Chondrocyte (in vitro differentiated cells): ENCODE measurements around the gene PLCH1. TPM values are rescaled to one million over a fixed set of nuclear protein-coding genes. Genes with fewer than 3 reads are reported as not detected.

Experiments used
- DNase-seq: peaks from one replicate; pipeline ENCODE4 v3.0.0; 2021; ENCODE audit warnings: mixed read lengths, low spot score
- H3K27ac Mint-ChIP-seq: one replicate; pipeline ENCODE4 v1.8.0; 2021; ENCODE audit warnings: mild to moderate bottlenecking, moderate library complexity, mixed read lengths; ENCODE audit not compliant: unreplicated experiment
- H3K27me3 Mint-ChIP-seq: 2 replicates; pipeline ENCODE4 v1.8.0; 2021; ENCODE audit warnings: low read depth, mixed read lengths
- H3K36me3 Mint-ChIP-seq: 2 replicates; pipeline ENCODE4 v1.8.0; 2021; ENCODE audit warnings: low read depth, mixed read lengths
- H3K4me1 Mint-ChIP-seq: 2 replicates; pipeline ENCODE4 v1.8.0; 2021; ENCODE audit warnings: low read depth, mild to moderate bottlenecking, mixed read lengths
- H3K4me3 Mint-ChIP-seq: one replicate; pipeline ENCODE4 v1.8.0; 2021; ENCODE audit warnings: mild to moderate bottlenecking, moderate library complexity, mixed read lengths; ENCODE audit not compliant: unreplicated experiment
- H3K9me3 Mint-ChIP-seq: 2 replicates; pipeline ENCODE4 v1.8.0; 2021; ENCODE audit warnings: low read depth, mixed read lengths
- total RNA-seq: library from RNA; stranded (reverse); gene quantifications from 3 replicates; pipeline ENCODE4 v1.2.1, GENCODE V29; 2021
- TF ChIP-seq, protein P1 (sequence below): fragments of 200-600 bp; sonication (generic); IDR thresholded peaks from 2 replicates; pipeline ENCODE4 v1.5.0; 2021; ENCODE audit warnings: antibody characterized with exemption, mild to moderate bottlenecking, moderate library complexity

Gene PLCH1
- total RNA-seq, 1 donor from 2014 or later: 0.17 TPM

DNA sequence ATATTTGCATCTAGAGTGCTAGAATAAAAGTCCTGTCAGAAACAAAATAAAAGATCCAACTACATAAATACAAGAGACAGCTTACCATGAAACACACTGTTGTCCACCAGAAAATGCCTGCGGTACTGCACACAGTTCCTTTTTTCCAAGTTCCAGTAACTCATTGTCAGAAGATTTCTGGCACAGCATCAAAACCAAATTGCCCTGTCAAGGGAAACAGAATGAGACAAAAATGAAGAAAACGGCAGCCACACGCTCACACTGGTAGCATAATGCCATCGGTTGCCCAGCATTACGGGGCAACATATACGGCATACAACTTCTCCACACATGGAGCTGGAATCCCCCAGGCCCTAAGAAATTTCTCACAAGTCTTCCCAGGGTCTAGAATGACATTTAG lies 40.8 kb downstream of the PLCH1 start:
- DNase-seq: no peak
- Mint-ChIP-seq H3K4me1 (peaks cover 3% of the 10 kb centered on the region), H3K27me3 (no peaks in the 10 kb centered on the region), H3K36me3 (no peaks in the 10 kb centered on the region), H3K4me3 (no peak overlapping the region), H3K27ac (no peak overlapping the region), H3K9me3 (no peaks in the 10 kb centered on the region)
- TF ChIP-seq, protein P1, sequence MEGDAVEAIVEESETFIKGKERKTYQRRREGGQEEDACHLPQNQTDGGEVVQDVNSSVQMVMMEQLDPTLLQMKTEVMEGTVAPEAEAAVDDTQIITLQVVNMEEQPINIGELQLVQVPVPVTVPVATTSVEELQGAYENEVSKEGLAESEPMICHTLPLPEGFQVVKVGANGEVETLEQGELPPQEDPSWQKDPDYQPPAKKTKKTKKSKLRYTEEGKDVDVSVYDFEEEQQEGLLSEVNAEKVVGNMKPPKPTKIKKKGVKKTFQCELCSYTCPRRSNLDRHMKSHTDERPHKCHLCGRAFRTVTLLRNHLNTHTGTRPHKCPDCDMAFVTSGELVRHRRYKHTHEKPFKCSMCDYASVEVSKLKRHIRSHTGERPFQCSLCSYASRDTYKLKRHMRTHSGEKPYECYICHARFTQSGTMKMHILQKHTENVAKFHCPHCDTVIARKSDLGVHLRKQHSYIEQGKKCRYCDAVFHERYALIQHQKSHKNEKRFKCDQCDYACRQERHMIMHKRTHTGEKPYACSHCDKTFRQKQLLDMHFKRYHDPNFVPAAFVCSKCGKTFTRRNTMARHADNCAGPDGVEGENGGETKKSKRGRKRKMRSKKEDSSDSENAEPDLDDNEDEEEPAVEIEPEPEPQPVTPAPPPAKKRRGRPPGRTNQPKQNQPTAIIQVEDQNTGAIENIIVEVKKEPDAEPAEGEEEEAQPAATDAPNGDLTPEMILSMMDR: no peak

DNA sequence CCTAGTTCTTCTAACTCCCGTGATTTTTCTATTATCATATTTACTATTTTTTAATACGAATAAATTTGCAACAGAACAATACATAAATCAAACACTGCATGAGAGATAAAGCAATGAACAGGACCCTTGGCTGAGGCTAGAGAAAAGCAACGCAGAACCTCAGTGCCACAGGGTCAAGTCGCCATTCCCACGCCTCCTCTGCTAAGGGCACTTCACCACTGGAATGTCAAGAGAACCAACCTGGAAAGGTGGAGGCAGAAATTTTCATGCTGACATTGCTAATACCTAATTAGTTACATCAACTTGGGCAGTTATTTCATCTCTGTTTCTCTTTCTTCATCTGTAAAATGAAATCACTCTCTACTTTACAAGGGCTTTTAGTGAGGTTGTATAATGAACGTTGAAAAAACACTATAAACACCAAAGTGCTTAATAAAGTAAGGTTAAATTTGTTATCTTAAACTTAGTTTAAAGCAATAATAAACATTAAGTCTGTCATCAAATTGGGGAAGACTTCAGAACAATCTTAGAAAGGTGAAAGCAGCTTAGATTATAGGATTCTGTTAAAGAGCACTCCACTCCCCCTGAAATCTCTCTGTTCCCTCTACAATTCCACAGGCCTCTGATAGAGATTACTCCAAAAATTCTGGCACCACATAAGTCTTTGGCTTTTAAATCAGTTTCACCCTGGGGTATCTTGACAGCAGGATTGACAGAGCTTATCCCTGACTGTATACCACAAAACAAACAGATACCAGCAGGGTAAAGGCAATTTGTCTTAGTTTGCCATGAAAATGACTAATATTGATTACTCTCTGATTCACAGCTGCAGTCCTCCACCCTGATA lies 41.9 kb downstream of the PLCH1 start:
- Mint-ChIP-seq H3K27me3 (no peaks in the 10 kb centered on the region), H3K36me3 (no peaks in the 10 kb centered on the region), H3K9me3 (no peaks in the 10 kb centered on the region), H3K4me1 (peaks cover 3% of the 10 kb centered on the region), H3K4me3 (no peak overlapping the region), H3K27ac (no peak overlapping the region)
- DNase-seq: no peak
- TF ChIP-seq, protein P1: no peak

DNA sequence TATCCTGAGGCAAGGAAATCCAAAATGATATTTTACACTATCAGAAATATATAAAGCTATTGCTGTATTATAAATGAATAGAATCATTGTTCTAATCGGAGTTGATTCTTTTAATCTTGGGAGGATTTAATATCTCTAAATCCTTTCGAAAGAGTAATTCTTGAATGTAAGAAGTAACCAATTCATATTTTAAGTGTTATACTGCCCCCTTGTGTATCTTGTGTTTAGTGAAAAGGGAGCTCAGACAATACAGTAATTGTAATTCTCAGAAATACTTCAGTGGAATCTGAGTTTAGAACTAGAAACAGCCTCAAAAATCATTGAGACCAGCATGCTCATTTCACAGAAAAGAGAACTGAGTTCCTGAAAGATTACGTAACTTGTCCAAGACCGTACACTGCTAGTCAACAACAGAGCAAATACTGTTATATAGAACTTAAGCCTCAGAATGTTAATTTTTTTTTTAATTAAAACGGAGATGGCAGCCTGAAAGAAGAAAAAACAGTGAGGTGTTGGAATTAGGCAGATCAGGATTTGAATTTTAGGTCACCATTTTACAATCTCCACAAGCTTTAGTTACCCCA lies 42.9 kb downstream of the PLCH1 start:
- Mint-ChIP-seq H3K9me3 (no peaks in the 10 kb centered on the region), H3K36me3 (no peaks in the 10 kb centered on the region), H3K27ac (no peak overlapping the region), H3K27me3 (peaks cover 6% of the 10 kb centered on the region), H3K4me1 (peaks cover 3% of the 10 kb centered on the region), H3K4me3 (no peak overlapping the region)
- TF ChIP-seq, protein P1: peak; percentile 92
- no peak for DNase-seq

DNA sequence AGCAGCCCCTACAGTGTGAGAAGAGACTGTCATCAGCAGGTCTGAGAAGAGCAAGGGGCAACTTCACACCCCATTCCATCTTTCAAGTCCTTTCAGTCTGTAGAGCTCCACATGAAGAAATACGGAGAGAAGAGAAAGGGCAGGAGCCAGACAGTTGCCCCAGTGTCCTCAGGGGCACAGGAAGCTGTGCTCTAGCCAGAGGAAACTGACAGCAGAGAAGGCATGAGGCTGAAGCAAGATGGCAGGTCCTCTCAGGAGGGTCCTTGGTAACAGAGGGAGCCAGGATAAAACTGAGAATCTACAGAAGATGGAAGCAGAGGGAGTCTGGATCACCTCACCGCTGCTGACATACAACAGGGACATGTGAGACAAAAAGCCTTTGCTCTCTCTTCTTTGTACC lies 47.3 kb downstream of the PLCH1 start:
- DNase-seq: no peak
- no peaks in the 10 kb centered on the region for H3K36me3 Mint-ChIP-seq
- H3K9me3 Mint-ChIP-seq: no peaks in the 10 kb centered on the region
- no peak overlapping the region for H3K4me3 Mint-ChIP-seq
- peaks cover 3% of the 10 kb centered on the region for H3K4me1 Mint-ChIP-seq
- H3K27me3 Mint-ChIP-seq: peaks cover 16% of the 10 kb centered on the region
- no peak overlapping the region for H3K27ac Mint-ChIP-seq
- TF ChIP-seq, protein P1: no peak

DNA sequence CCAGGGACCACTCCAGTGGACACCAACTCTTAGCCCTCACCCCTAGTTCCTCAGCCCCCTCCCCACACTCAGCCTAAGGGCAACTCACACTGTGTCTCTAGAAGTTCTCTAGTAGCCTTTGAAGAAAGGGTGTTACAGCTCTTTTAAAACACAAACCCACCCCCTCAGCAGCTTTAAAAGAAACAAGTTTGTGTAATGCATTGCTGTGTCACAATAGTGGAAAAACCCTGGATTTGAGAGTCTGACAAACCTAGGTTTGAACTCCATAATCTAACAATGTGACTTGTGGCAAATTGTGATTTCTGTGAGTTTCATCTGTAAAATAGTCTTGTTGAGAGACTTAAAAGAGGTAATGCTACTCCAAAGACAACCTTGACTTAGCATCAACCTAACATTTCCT lies 54.0 kb downstream of the PLCH1 start:
- H3K36me3 Mint-ChIP-seq: no peaks in the 10 kb centered on the region
- DNase-seq: no peak
- no peak overlapping the region for H3K27ac Mint-ChIP-seq
- H3K4me3 Mint-ChIP-seq: no peak overlapping the region
- peaks cover 18% of the 10 kb centered on the region for H3K27me3 Mint-ChIP-seq
- H3K4me1 Mint-ChIP-seq: no peaks in the 10 kb centered on the region
- TF ChIP-seq, protein P1: no peak
- H3K9me3 Mint-ChIP-seq: no peaks in the 10 kb centered on the region
